GM21576 (cell line): ENCODE results near the gene SH2D6.
A peak's percentile ranks its signal among the peaks of the same experiment; 100 is the strongest.
"Not testable (repeated sequence)": the region's sequence is repeated elsewhere in the genome, so short reads cannot be mapped to it uniquely, and the experiment has no call there.

Experiments
- ATAC-seq: cut with Tn5 transposase; IDR thresholded peaks from one replicate; pipeline ENCODE4 v1.9.1; 2021; ENCODE audit warnings: mild to moderate bottlenecking, moderate library complexity; ENCODE audit not compliant: unreplicated experiment

The SH2D6 gene

GRCh38 chr2:85397925-85398331 is 20.6 kb upstream of the SH2D6 start:
- ATAC-seq, result no peak

DNA sequence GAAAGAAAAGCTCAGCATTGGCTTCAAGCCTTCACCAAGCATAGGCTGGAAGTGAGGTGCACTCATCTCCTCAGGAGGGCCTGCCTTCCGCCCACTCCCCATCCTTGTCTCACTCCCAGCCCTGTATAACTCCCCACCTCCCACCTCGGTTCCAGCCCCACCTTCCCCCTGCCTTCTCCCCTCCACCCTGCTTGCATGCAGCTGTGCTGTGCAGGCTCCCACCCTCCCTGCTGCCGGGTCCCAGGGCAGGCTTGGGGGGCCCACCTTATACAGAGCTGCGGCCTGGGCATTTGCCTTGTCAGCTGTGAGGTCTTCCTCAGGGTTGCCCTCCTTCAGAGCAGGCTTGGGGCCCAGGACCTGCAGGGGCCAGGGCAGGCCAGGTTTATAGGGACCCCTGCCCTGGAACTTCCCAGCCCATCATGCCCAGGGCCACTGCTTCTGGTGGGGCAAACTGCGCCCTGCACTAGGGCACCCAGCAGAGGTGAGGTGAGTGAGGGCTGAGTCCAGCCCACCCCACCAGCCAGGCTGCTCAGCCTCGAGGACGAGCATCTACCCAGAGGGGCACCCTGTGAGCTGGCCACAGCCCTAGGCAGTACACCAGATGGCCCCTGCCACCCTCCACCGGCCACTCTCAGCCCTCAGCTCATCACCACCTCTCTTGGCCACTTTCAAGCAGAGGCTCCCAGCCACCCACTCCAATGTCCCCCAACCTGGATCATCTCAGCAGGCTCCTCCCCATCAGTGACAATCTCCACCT is 19.9 kb upstream of the SH2D6 start:
- ATAC-seq, result no peak

- ATAC-seq, result no peak
These were observed 19.4 kb upstream of the SH2D6 start for GRCh38 chr2:85399183-85399455.

DNA sequence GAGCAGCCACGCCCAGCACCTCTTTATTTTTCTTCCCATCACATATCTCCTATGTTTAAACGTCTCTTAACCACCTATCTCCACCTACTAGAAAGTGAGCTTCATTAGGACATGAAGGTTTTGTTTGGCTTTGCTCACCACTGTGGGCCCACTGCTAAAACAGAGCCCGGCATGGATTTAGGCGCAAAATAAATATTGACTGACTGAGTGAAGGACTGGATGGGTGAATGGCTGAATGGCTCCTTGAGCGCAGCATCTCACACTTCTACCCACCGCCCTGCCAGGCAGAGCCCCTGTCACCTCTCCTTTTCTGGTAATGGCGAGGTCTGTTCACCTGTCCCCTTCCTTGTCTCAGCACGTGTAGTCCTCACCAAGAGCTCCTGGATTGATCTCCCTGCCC is 18.5 kb upstream of the SH2D6 start:
- no peak for ATAC-seq

GRCh38 chr2:85400541-85401463 is 17.7 kb upstream of the SH2D6 start:
- ATAC-seq, result no peak

DNA sequence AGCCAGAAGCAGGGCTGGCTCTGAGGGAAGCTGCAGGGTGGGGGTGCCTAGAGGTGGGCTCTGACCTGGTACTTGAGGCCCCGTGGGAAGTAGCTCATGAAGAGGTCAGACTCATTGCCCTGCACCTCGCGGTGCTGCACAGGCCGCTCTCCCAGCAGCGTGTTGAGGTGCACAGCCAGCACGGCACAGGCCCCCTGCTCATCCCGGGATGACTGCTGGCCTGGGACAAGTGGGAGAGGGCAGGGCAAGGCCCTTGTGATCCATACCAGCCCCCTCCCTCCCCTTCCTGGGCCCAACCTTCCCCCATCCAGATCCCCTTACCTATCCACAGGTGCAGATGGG is 17.1 kb upstream of the SH2D6 start:
- ATAC-seq, result no peak

GRCh38 chr2:85401844-85402243 is 16.7 kb upstream of the SH2D6 start:
- no peak for ATAC-seq

GRCh38 chr2:85405201-85406059 is 13.1 kb upstream of the SH2D6 start:
- peak; percentile 44 for ATAC-seq

DNA sequence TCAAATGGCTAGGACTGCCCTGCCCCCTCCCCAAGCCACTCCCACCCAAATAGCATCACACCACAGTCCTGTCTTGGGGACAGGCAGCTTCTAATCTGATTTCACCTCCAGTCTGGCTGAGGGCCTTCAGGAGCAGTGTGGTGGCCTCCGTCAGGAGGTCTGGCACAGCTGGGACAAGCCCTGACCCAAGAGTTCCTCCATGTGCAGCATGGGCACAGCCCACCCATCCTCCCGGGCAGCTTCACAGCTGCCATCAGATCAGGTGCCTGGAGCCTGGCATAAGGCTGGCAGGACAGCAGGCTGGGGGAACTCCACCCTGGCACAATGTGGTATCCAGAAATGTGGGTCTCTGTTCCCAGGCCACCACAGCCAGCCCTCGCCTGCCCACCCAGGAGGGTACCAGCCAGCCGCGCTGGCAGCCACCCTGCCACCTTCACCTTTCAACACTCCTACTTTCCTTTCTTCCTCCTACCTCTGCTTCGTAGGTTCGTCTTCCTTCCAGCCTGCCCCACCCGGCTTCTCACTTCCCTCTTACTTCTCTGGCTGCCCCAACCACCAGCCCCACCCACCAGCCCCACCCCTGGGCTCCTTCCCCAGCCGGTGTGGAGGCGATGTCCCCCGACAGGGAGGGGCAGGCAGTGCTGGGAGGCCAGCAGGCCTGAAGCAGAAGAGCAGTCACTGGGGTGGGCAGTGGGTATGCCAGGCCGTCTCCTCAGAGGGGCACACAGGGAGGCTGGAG is 8.5 kb upstream of the SH2D6 start, which contains the start of gene CAPG:
TSS of gene CAPG (minus strand) at position 522 of the 739 bp plus-strand sequence. CDS start 8,221 bp downstream, outside the sequence.
- peak; percentile 69 for ATAC-seq

GRCh38 chr2:85410584-85411404 is 7.7 kb upstream of the SH2D6 start:
- ATAC-seq, result no peak

DNA sequence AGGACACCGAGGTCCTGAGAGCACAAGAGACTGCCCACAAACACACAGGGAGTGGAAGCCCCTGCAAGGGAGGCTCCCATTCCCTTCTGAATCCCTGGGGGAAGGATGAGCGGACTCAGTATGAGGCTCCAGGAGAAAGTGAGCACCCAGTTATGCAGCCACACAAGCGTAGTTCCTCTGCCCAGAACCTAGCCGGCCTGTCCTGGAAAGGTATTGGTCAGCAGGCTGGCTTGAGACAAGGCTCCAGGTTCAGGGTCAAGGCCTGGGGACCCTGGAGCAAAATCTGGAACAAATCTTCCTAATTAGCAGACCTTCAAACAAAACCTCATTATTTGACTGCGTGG is 7.1 kb upstream of the SH2D6 start:
- ATAC-seq, result no peak

- no peak for ATAC-seq
These were observed 4.7 kb upstream of the SH2D6 start for GRCh38 chr2:85413592-85414420.

DNA sequence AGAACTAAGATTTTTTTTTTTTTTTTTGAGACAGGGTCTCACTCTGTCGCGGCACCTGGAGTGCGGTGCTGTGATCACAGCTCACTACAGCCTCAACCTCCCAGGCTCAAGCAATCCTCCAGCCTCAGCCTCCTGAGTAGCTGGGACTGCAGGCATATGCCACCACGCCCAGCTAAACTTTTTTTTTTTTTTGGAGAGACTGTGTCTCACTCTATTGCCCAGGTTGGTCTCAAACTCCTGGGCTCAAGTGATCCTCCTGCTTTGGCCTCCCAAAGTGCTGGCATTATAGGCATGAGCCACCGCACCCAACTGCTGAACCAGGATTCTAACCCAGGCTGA is 4.1 kb upstream of the SH2D6 start:
- not testable (repeated sequence) for ATAC-seq

DNA sequence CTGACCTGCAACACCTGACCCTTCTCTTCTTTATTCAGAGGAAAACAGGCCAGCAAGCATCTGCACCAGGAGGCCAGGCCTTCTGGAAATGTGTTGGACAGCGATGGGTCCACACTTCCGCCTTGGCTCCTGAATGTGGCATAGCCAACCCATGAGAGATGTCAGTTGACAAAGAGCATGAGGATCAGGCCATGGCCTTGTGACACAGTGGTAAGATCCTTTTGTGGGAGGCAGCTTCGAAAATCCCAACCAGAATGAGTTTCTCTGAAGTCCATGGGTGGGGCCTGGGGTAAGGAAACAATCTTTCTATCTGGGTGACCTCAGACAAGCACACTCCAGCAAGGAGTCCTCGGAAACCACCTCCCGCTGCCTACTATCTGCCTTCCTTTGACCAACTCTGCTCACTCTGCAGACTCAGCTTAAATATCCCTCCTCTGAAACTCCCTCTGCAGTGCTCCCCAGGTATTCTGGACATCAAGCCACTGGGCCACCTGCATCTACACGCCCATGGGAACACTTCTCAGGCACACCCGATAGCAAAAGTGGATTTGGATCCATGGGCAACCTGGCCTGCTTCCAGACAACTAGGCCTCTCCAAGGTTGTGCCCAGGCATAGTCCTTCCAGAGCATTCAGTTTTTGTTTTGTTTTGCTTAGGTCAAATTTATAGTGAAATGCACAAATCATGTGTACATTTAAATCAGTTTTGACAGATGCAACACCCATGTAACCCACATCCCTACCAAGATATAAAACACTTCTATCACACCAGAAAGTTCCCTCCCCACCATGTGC is 3.6 kb upstream of the SH2D6 start:
- no peak for ATAC-seq

- ATAC-seq, result no peak
These were observed 2.4 kb upstream of the SH2D6 start for GRCh38 chr2:85415980-85416650.

- ATAC-seq, result no peak
These were observed 628 bp downstream of the SH2D6 start for GRCh38 chr2:85419009-85419675.

GRCh38 chr2:85420536-85421259 is 2.2 kb downstream of the SH2D6 start:
- peak; percentile 51 for ATAC-seq
